Measurements from ENCODE around the gene CDKN1C.

CDKN1C gene

GRCh38 chr11:2887515-2888195 is 2.1 kb upstream of the CDKN1C start:
- no peak for DNase-seq

- DNase-seq, result no peak
Measured at GRCh38 chr11:2886936-2887335, 1.4 kb upstream of the CDKN1C start.

- peak; percentile 67 for DNase-seq
Measured at GRCh38 chr11:2886191-2886894, 768 bp upstream of the CDKN1C start.

GRCh38 chr11:2885017-2885677 is 428 bp downstream of the CDKN1C start:
- no peak for DNase-seq

- no peak for DNase-seq
Measured at GRCh38 chr11:2883979-2884815, 1.4 kb downstream of the CDKN1C start.

- no peak for DNase-seq
Measured at GRCh38 chr11:2883640-2883978, 2.0 kb downstream of the CDKN1C start.

- DNase-seq, result no peak
Measured at GRCh38 chr11:2882396-2883110, 3.0 kb downstream of the CDKN1C start.

GRCh38 chr11:2881981-2882375 is 3.6 kb downstream of the CDKN1C start:
- DNase-seq, result no peak

GRCh38 chr11:2881076-2881980 is 4.2 kb downstream of the CDKN1C start:
- no peak for DNase-seq

GRCh38 chr11:2880646-2881045 is 4.9 kb downstream of the CDKN1C start:
- no peak for DNase-seq

GRCh38 chr11:2878782-2879181 is 6.8 kb downstream of the CDKN1C start:
- no peak for DNase-seq

GRCh38 chr11:2877474-2877873 is 8.1 kb downstream of the CDKN1C start:
- DNase-seq, result no peak

- DNase-seq, result no peak
Measured at GRCh38 chr11:2874963-2875362, 10.6 kb downstream of the CDKN1C start.

GRCh38 chr11:2870969-2871680 is 14.4 kb downstream of the CDKN1C start:
- no peak for DNase-seq

GRCh38 chr11:2870460-2870859 is 15.1 kb downstream of the CDKN1C start:
- DNase-seq, result no peak

- no peak for DNase-seq
Measured at GRCh38 chr11:2869561-2870427, 15.8 kb downstream of the CDKN1C start.

GRCh38 chr11:2869134-2869526 is 16.4 kb downstream of the CDKN1C start:
- DNase-seq, result no peak

GRCh38 chr11:2868506-2869133 is 17.0 kb downstream of the CDKN1C start:
- DNase-seq, result no peak

Measured in activated CD8-positive, alpha-beta memory T cell treated with anti-CD3 and anti-CD28 coated beads for 24 hours (primary cell).